T47D (cell line): Measurements from ENCODE around the gene KLRC3.
"Not testable (repeated sequence)": the region's sequence is repeated elsewhere in the genome, so short reads cannot be mapped to it uniquely, and the experiment has no call there.

Experiments used
- DNase-seq, 2 experiments: peaks; one replicate each; pipeline versions ENCODE4 v3.0.0 to v3.0.0-alpha.2; 2011 to 2012; ENCODE audit warnings: low read depth in 1 of 2, low spot score in 1 of 2
- JUND ChIP-seq: IDR thresholded peaks from 2 replicates; pipeline ENCODE4 v1.6.1; 2012; ENCODE audit warnings: low read depth
- in situ Hi-C: cut with HindIII; loops from 2 replicates; pipeline ENCODE4 v1.10.0; 2016; ENCODE audit warnings: low sequenced_read_pairs, low pct_unique_long_range_greater_than_20kb

Gene KLRC3

GRCh38 chr12:10389904-10390303, 30.5 kb downstream of the KLRC3 start, which contains the start of gene KLRK1:
Gene KLRK1, minus strand, starts transcription at chr12:10390041. Its CDS starts 1,231 bp downstream, at chr12:10388810.
- in situ Hi-C loops: no loop called here
- TF ChIP-seq JUND: no peak
- DNase-seq: no peak

GRCh38 chr12:10388624-10389413, 31.6 kb downstream of the KLRC3 start:
- TF ChIP-seq JUND: no peak
- in situ Hi-C loops: no loop called here

GRCh38 chr12:10387498-10387897, 32.9 kb downstream of the KLRC3 start:
- in situ Hi-C loops, DNase-seq: not testable (repeated sequence)

More at GRCh38 chr12:10388624-10389413, 31.6 kb downstream of the KLRC3 start:
- DNase-seq: no peak

GRCh38 chr12:10386857-10387256, 33.5 kb downstream of the KLRC3 start:
- in situ Hi-C loops: no loop called here
- no peak for TF ChIP-seq JUND

GRCh38 chr12:10385166-10385613, 35.2 kb downstream of the KLRC3 start:
- DNase-seq: no peak
- in situ Hi-C loops: no loop called here
- TF ChIP-seq JUND: no peak

More at GRCh38 chr12:10386857-10387256, 33.5 kb downstream of the KLRC3 start:
- no peak for DNase-seq

GRCh38 chr12:10384191-10384590, 36.2 kb downstream of the KLRC3 start:
- TF ChIP-seq JUND: no peak
- in situ Hi-C loops: no loop called here
- no peak for DNase-seq

GRCh38 chr12:10381928-10382628, 38.3 kb downstream of the KLRC3 start:
- no peak for TF ChIP-seq JUND
- in situ Hi-C loops: no loop called here
- DNase-seq: no peak

- DNase-seq, in situ Hi-C loops: not testable (repeated sequence)
These were observed 41.7 kb downstream of the KLRC3 start for GRCh38 chr12:10378737-10379136.

GRCh38 chr12:10374624-10375018, 45.8 kb downstream of the KLRC3 start:
- no peak for DNase-seq
- TF ChIP-seq JUND: no peak
- in situ Hi-C loops: no loop called here

- DNase-seq: no peak
- no peak for TF ChIP-seq JUND
- in situ Hi-C loops: no loop called here
These were observed 47.8 kb downstream of the KLRC3 start for GRCh38 chr12:10372559-10372958.

GRCh38 chr12:10371893-10372535, 48.4 kb downstream of the KLRC3 start:
- DNase-seq: peak in 1 of 2 experiments; percentile 41
- in situ Hi-C loops: not testable (repeated sequence)

- in situ Hi-C loops: no loop called here
- no peak for TF ChIP-seq JUND
These were observed 50.6 kb downstream of the KLRC3 start for GRCh38 chr12:10369557-10370415.

More at GRCh38 chr12:10369557-10370415, 50.6 kb downstream of the KLRC3 start:
- no peak for DNase-seq
